Measurements from ENCODE around the gene SLC31A1. TPM values are rescaled to one million over a fixed set of nuclear protein-coding genes. Genes with fewer than 3 reads are reported as not detected.

Gene SLC31A1
- total and polyA plus RNA-seq, 2 of the 13 experiments (the other 11 are each of a cell fraction or from before 2014, with no cell fraction given) = 62.9 to 70.0 TPM

DNA sequence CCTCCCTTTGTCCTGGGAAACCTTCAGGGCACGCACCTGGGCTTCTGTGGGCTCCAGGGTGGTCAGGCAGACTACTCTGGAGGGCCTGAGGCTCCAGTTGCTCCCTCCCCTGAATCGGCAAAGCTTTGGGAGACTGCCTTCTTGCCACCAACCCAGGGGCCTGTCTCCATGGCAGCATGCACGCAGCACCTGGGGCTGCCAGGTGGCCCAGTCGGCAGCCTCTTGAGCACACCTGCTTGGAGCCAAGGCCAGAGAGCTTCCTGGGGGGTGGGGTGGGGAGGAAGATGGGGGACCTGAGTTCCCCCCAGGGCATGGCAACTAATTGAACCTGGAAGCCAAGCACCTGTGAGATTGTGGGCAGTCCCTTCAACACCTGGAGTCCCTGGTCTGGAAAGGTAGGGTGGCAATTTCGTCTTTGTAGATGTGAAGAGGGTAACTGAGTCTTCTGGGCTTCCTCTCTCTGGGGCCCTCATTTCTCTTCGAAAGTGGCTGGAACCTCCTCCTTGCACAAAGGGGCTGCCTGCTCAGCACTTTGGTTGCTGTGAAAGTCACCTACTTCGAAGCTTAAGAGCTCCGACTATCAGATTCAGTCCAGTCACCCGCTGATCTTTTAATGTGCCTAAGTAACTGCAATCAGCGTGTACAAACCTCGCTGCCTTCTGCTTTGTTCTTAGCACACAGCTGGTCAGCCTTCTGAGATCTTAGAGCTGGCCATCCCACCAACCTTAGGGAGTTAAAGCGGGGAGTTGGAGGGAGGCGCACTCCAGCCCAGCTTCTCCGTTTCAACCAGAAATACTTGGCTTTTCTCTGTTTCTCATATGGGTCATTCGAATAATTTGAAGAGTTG is 77.8 kb downstream of the SLC31A1 start (continued):
- TF ChIP-seq, protein P1, sequence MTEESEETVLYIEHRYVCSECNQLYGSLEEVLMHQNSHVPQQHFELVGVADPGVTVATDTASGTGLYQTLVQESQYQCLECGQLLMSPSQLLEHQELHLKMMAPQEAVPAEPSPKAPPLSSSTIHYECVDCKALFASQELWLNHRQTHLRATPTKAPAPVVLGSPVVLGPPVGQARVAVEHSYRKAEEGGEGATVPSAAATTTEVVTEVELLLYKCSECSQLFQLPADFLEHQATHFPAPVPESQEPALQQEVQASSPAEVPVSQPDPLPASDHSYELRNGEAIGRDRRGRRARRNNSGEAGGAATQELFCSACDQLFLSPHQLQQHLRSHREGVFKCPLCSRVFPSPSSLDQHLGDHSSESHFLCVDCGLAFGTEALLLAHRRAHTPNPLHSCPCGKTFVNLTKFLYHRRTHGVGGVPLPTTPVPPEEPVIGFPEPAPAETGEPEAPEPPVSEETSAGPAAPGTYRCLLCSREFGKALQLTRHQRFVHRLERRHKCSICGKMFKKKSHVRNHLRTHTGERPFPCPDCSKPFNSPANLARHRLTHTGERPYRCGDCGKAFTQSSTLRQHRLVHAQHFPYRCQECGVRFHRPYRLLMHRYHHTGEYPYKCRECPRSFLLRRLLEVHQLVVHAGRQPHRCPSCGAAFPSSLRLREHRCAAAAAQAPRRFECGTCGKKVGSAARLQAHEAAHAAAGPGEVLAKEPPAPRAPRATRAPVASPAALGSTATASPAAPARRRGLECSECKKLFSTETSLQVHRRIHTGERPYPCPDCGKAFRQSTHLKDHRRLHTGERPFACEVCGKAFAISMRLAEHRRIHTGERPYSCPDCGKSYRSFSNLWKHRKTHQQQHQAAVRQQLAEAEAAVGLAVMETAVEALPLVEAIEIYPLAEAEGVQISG (CRISPR knock-in tag; IDR thresholded peaks at IDR 0.05) = no peak
- TF ChIP-seq, protein P2, sequence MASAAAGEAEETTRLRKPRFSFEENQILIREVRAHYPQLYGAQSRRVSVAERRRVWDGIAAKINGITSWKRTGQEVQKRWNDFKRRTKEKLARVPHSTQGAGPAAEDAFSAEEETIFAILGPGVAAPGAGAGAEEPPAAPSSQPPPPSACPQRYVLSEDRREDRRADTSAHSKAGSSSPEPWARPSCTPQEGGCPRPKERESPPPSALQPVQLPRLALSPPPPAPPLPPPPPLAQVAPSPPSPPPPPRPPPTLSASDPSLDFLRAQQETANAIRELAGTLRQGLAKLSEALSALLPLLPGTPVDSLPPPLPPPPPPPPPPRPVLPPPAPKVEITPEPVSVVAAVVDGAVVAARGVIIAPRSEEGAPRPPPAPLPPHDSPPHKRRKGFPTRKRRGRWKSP (CRISPR knock-in tag; IDR thresholded peaks at IDR 0.05) = no peak
- no peak for TF ChIP-seq CCDC6 (CRISPR knock-in tag; IDR thresholded peaks at IDR 0.05)
- TF ChIP-seq, protein P3, sequence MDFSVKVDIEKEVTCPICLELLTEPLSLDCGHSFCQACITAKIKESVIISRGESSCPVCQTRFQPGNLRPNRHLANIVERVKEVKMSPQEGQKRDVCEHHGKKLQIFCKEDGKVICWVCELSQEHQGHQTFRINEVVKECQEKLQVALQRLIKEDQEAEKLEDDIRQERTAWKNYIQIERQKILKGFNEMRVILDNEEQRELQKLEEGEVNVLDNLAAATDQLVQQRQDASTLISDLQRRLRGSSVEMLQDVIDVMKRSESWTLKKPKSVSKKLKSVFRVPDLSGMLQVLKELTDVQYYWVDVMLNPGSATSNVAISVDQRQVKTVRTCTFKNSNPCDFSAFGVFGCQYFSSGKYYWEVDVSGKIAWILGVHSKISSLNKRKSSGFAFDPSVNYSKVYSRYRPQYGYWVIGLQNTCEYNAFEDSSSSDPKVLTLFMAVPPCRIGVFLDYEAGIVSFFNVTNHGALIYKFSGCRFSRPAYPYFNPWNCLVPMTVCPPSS (IDR thresholded peaks at IDR 0.05) = no peak
- no peak for TF ChIP-seq ZNF816 (CRISPR knock-in tag; IDR thresholded peaks at IDR 0.05; ENCODE audit: borderline replicate concordance)
- no peak for TF ChIP-seq KDM6A (CRISPR knock-in tag; IDR thresholded peaks at IDR 0.05; ENCODE audit: low read depth)
- no peak for TF ChIP-seq ZSCAN25 (CRISPR knock-in tag; IDR thresholded peaks at IDR 0.05)
- TF ChIP-seq AGO2 (optimal IDR thresholded peaks at IDR 0.05; ENCODE audit: low read depth, low read length) = no peak
- no peak for TF ChIP-seq ZNF451 (CRISPR knock-in tag; IDR thresholded peaks at IDR 0.05)
- TF ChIP-seq SP2 (CRISPR knock-in tag; IDR thresholded peaks at IDR 0.05) = no peak
- TF ChIP-seq, protein P4, sequence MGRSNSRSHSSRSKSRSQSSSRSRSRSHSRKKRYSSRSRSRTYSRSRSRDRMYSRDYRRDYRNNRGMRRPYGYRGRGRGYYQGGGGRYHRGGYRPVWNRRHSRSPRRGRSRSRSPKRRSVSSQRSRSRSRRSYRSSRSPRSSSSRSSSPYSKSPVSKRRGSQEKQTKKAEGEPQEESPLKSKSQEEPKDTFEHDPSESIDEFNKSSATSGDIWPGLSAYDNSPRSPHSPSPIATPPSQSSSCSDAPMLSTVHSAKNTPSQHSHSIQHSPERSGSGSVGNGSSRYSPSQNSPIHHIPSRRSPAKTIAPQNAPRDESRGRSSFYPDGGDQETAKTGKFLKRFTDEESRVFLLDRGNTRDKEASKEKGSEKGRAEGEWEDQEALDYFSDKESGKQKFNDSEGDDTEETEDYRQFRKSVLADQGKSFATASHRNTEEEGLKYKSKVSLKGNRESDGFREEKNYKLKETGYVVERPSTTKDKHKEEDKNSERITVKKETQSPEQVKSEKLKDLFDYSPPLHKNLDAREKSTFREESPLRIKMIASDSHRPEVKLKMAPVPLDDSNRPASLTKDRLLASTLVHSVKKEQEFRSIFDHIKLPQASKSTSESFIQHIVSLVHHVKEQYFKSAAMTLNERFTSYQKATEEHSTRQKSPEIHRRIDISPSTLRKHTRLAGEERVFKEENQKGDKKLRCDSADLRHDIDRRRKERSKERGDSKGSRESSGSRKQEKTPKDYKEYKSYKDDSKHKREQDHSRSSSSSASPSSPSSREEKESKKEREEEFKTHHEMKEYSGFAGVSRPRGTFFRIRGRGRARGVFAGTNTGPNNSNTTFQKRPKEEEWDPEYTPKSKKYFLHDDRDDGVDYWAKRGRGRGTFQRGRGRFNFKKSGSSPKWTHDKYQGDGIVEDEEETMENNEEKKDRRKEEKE (IDR thresholded peaks at IDR 0.05) = no peak
- no peak for TF ChIP-seq ZNF747 (CRISPR knock-in tag; IDR thresholded peaks at IDR 0.05; ENCODE audit: borderline replicate concordance)
- no peak for TF ChIP-seq BCL6 (CRISPR knock-in tag; IDR thresholded peaks at IDR 0.05)
- TF ChIP-seq, protein P5, sequence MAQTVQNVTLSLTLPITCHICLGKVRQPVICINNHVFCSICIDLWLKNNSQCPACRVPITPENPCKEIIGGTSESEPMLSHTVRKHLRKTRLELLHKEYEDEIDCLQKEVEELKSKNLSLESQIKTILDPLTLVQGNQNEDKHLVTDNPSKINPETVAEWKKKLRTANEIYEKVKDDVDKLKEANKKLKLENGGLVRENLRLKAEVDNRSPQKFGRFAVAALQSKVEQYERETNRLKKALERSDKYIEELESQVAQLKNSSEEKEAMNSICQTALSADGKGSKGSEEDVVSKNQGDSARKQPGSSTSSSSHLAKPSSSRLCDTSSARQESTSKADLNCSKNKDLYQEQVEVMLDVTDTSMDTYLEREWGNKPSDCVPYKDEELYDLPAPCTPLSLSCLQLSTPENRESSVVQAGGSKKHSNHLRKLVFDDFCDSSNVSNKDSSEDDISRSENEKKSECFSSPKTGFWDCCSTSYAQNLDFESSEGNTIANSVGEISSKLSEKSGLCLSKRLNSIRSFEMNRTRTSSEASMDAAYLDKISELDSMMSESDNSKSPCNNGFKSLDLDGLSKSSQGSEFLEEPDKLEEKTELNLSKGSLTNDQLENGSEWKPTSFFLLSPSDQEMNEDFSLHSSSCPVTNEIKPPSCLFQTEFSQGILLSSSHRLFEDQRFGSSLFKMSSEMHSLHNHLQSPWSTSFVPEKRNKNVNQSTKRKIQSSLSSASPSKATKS (CRISPR knock-in tag; IDR thresholded peaks at IDR 0.05) = no peak
- TF ChIP-seq ZNF570 (CRISPR knock-in tag; IDR thresholded peaks at IDR 0.05; ENCODE audit: borderline replicate concordance) = no peak

Measured in HepG2 (cell line).